Neural crest cell (in vitro differentiated cells): Measurements from ENCODE around the gene MMP21. TPM values are rescaled to one million over a fixed set of nuclear protein-coding genes. Genes with fewer than 3 reads are reported as not detected.

Experiments
- DNase-seq: peaks from one replicate; pipeline ENCODE4 v3.0.0; 2021; ENCODE audit warnings: low read depth, mixed read lengths, low spot score
- H3K27ac Mint-ChIP-seq: one replicate; pipeline ENCODE4 v1.8.0; 2021; ENCODE audit warnings: mild to moderate bottlenecking, mixed read lengths; ENCODE audit not compliant: unreplicated experiment
- H3K27me3 Mint-ChIP-seq: 2 replicates; pipeline ENCODE4 v1.8.0; 2021; ENCODE audit warnings: low read depth, mild to moderate bottlenecking, mixed read lengths
- H3K36me3 Mint-ChIP-seq: 2 replicates; pipeline ENCODE4 v1.8.0; 2021; ENCODE audit warnings: low read depth, mild to moderate bottlenecking, mixed read lengths
- H3K4me1 Mint-ChIP-seq: 2 replicates; pipeline ENCODE4 v1.8.0; 2021; ENCODE audit warnings: mixed read lengths
- H3K4me3 Mint-ChIP-seq: one replicate; pipeline ENCODE4 v1.8.0; 2021; ENCODE audit warnings: mild to moderate bottlenecking, mixed read lengths
- H3K9me3 Mint-ChIP-seq: 2 replicates; pipeline ENCODE4 v1.8.0; 2021; ENCODE audit warnings: mixed read lengths
- total RNA-seq: library from RNA; stranded (reverse); gene quantifications from 2 replicates; pipeline ENCODE4 v1.2.1, GENCODE V29; 2021
- TF ChIP-seq, protein P1 (sequence below): fragments of 200-600 bp; sonication (generic); conservative IDR thresholded peaks from 2 replicates; pipeline ENCODE4 v1.5.0; 2021; ENCODE audit warnings: antibody characterized with exemption, mild to moderate bottlenecking

The MMP21 gene
- total RNA-seq, 1 donor from 2014 or later: not detected

GRCh38 chr10:125788156-125789034 lies 12.8 kb upstream of the MMP21 start:
- TF ChIP-seq, protein P1, sequence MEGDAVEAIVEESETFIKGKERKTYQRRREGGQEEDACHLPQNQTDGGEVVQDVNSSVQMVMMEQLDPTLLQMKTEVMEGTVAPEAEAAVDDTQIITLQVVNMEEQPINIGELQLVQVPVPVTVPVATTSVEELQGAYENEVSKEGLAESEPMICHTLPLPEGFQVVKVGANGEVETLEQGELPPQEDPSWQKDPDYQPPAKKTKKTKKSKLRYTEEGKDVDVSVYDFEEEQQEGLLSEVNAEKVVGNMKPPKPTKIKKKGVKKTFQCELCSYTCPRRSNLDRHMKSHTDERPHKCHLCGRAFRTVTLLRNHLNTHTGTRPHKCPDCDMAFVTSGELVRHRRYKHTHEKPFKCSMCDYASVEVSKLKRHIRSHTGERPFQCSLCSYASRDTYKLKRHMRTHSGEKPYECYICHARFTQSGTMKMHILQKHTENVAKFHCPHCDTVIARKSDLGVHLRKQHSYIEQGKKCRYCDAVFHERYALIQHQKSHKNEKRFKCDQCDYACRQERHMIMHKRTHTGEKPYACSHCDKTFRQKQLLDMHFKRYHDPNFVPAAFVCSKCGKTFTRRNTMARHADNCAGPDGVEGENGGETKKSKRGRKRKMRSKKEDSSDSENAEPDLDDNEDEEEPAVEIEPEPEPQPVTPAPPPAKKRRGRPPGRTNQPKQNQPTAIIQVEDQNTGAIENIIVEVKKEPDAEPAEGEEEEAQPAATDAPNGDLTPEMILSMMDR: no peak
- DNase-seq: no peak
- no peak overlapping the region for H3K27ac Mint-ChIP-seq
- H3K36me3 Mint-ChIP-seq: peaks cover 3% of the 10 kb centered on the region
- H3K9me3 Mint-ChIP-seq: no peaks in the 10 kb centered on the region
- no peaks in the 10 kb centered on the region for H3K4me1 Mint-ChIP-seq
- no peaks in the 10 kb centered on the region for H3K27me3 Mint-ChIP-seq
- H3K4me3 Mint-ChIP-seq: no peak overlapping the region

DNA sequence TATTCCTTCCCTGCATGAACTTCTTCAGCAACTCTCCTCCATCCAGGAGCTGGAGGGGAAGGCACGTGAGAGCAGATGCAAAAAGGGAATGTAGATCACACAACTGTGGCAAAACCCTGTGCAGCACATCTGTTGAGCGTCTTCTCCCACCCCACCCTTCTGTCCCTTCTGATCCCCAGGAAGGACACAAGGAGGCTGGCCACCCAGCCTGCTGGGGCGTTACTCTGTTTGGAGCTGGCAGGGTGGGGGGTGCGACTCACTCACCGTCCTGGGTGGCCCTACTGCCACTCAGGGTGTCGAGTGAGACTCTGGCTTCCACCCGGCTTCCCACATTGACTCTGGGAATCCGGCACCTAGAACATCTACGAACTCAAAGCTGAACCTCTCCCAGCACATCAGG lies 10.2 kb upstream of the MMP21 start:
- DNase-seq: no peak
- Mint-ChIP-seq H3K4me3 (no peak overlapping the region), H3K36me3 (no peaks in the 10 kb centered on the region), H3K9me3 (no peaks in the 10 kb centered on the region), H3K27me3 (no peaks in the 10 kb centered on the region), H3K27ac (no peak overlapping the region), H3K4me1 (peaks cover 9% of the 10 kb centered on the region)
- TF ChIP-seq, protein P1: no peak

DNA sequence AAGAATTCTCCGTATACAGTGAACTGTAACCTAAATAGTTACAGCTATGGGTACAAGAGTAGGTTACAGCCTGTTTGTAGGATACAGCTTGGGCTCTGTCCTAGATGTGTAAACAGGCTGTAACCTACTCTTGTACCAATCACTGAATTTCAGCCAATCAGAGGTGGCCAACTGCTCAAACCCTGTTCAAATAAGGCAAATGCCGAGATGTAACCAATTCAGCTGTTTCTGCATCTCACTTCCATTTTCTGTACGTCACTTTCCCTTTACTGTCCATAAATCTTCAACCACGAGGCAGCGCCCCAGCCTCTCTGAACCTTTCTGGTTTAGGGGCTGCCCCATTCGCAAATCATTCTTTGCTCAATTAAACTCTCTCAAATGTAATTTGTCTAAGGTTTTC lies 8.3 kb upstream of the MMP21 start:
- Mint-ChIP-seq H3K9me3 (peaks cover 2% of the 10 kb centered on the region), H3K4me3 (no peak overlapping the region), H3K36me3 (no peaks in the 10 kb centered on the region), H3K4me1 (peaks cover 9% of the 10 kb centered on the region), H3K27me3 (no peaks in the 10 kb centered on the region), H3K27ac (no peak overlapping the region)
- TF ChIP-seq, protein P1: no peak
- no peak for DNase-seq

DNA sequence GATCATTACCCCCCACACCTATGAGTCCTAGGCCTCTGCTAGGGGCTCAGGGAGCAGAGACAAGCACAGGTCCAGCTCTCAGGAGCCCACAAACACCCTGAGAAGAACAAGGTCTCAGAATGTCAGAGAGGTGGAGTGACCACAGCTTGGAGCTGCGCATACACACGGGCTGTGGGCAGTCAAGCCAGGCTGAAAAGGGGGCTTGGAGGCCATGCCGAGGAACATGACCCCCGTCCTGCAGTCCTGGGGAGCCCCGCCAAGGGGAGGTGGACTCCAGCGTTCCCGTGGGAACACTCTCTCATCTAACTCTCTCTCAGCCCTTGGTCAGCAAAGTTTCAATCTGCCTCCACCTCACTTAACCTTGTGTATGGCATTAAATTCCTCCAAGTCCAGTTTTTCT lies 7.8 kb upstream of the MMP21 start:
- H3K27ac Mint-ChIP-seq: no peak overlapping the region
- no peaks in the 10 kb centered on the region for H3K27me3 Mint-ChIP-seq
- peaks cover 9% of the 10 kb centered on the region for H3K4me1 Mint-ChIP-seq
- TF ChIP-seq, protein P1: no peak
- peaks cover 2% of the 10 kb centered on the region for H3K9me3 Mint-ChIP-seq
- H3K36me3 Mint-ChIP-seq: no peaks in the 10 kb centered on the region
- no peak for DNase-seq
- no peak overlapping the region for H3K4me3 Mint-ChIP-seq

DNA sequence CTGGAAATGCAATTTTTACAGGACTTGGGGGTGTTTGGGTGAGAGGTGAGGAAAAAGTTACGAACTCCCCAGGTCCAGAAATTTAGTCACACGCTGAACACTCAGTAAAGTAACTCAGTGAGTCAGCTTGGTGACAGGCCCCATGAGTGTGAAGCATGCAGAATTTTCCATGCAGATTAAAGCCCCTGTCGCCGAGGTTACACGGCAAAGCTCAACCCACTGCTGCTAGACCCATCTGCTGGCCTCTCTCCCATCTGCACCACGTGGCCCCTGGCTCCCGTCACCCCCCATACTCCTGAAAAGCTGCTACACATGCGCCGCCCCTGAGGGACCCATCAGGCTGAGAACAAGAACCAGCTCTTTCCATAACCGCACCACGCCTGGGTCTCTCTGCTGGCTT lies 7.0 kb upstream of the MMP21 start:
- no peak for DNase-seq
- Mint-ChIP-seq H3K27me3 (no peaks in the 10 kb centered on the region), H3K4me1 (peaks cover 9% of the 10 kb centered on the region), H3K36me3 (no peaks in the 10 kb centered on the region), H3K27ac (peak overlapping the region; percentile 20), H3K4me3 (no peak overlapping the region), H3K9me3 (peaks cover 2% of the 10 kb centered on the region)
- TF ChIP-seq, protein P1: no peak
